Osteocyte (in vitro differentiated cells): Measurements from ENCODE around the gene PKN3. TPM values are rescaled to one million over a fixed set of nuclear protein-coding genes. Genes with fewer than 3 reads are reported as not detected.
A peak's percentile ranks its signal among the peaks of the same experiment; 100 is the strongest.

Experiments
- DNase-seq: peaks from one replicate; pipeline ENCODE4 v3.0.0; 2021; ENCODE audit warnings: mixed read lengths; ENCODE audit not compliant: unreplicated experiment; ENCODE audit errors: extremely low spot score
- H3K27ac Mint-ChIP-seq: one replicate; pipeline ENCODE4 v1.8.0; 2021; ENCODE audit warnings: mild to moderate bottlenecking, mixed read lengths; ENCODE audit not compliant: unreplicated experiment
- H3K27me3 Mint-ChIP-seq: one replicate; pipeline ENCODE4 v1.8.0; 2021; ENCODE audit warnings: mixed read lengths; ENCODE audit not compliant: unreplicated experiment
- H3K36me3 Mint-ChIP-seq: one replicate; pipeline ENCODE4 v1.8.0; 2021; ENCODE audit warnings: mixed read lengths; ENCODE audit not compliant: unreplicated experiment
- H3K4me1 Mint-ChIP-seq: one replicate; pipeline ENCODE4 v1.8.0; 2021; ENCODE audit warnings: mixed read lengths; ENCODE audit not compliant: unreplicated experiment
- H3K4me3 Mint-ChIP-seq: one replicate; pipeline ENCODE4 v1.8.0; 2021; ENCODE audit warnings: mild to moderate bottlenecking, moderate library complexity, mixed read lengths; ENCODE audit not compliant: unreplicated experiment
- H3K9me3 Mint-ChIP-seq: one replicate; pipeline ENCODE4 v1.8.0; 2021; ENCODE audit warnings: mixed read lengths; ENCODE audit not compliant: unreplicated experiment
- long read RNA-seq: library from polyadenylated mRNA; unstranded; transcript quantifications from one replicate; pipeline ENCODE4 v2.0.0, GENCODE V29; 2021
- total RNA-seq: library from RNA; stranded (reverse); gene quantifications from 2 replicates; pipeline ENCODE4 v1.2.1, GENCODE V29; 2021
- TF ChIP-seq, protein P1 (sequence below): fragments of 200-600 bp; sonication (generic); IDR thresholded peaks from 2 replicates; pipeline ENCODE4 v1.5.0; 2021; ENCODE audit warnings: antibody characterized with exemption, mild to moderate bottlenecking, moderate library complexity

The PKN3 gene
- total RNA-seq: 7.5 and 8.0 TPM in 2 replicates
- long read RNA-seq, partial matches to known transcripts: 0 of 1 reads
- long read RNA-seq, other reads (novel, unspliced or antisense): 1 of 1 reads

DNA sequence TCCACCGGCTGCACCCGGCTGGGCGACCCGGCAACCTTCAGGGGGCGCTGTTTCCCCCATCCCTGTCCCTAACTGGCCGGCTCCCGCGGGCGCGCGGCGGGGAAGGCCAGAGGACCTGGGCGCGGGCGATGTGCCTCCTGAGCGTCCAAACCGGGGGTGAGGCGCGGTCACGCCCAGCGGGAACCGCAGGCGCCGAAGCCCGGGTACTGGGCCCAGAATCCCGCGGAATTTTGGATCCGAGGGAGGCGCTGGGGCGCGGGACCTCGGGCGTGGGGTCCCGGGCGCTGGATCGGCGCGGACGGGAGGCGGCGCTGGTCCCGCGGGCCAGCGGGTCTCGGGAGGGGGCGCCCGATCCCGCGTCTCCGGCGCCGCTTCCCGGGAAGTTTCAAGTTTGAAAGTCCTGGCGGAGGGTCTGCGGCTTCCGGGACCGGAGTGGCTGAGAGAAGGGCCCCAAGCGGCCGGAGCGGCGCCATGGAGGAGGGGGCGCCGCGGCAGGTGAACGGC, at the start of gene PKN3:
Gene PKN3 (plus strand): TSS at position 59 of the 504 bp plus-strand sequence. CDS start 413 bp downstream, at position 472.
- H3K4me3 Mint-ChIP-seq: peak within 1 kb of the TSS; percentile 80
- no peaks in the 10 kb centered on the region for H3K27me3 Mint-ChIP-seq
- H3K36me3 Mint-ChIP-seq: no peaks in the 10 kb centered on the region
- peak within 1 kb of the TSS; percentile 75 for H3K27ac Mint-ChIP-seq
- DNase-seq: peak; percentile 97
- TF ChIP-seq, protein P1, sequence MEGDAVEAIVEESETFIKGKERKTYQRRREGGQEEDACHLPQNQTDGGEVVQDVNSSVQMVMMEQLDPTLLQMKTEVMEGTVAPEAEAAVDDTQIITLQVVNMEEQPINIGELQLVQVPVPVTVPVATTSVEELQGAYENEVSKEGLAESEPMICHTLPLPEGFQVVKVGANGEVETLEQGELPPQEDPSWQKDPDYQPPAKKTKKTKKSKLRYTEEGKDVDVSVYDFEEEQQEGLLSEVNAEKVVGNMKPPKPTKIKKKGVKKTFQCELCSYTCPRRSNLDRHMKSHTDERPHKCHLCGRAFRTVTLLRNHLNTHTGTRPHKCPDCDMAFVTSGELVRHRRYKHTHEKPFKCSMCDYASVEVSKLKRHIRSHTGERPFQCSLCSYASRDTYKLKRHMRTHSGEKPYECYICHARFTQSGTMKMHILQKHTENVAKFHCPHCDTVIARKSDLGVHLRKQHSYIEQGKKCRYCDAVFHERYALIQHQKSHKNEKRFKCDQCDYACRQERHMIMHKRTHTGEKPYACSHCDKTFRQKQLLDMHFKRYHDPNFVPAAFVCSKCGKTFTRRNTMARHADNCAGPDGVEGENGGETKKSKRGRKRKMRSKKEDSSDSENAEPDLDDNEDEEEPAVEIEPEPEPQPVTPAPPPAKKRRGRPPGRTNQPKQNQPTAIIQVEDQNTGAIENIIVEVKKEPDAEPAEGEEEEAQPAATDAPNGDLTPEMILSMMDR: peak; percentile 96
- H3K9me3 Mint-ChIP-seq: no peaks in the 10 kb centered on the region
- H3K4me1 Mint-ChIP-seq: peaks cover 13% of the 10 kb centered on the region

DNA sequence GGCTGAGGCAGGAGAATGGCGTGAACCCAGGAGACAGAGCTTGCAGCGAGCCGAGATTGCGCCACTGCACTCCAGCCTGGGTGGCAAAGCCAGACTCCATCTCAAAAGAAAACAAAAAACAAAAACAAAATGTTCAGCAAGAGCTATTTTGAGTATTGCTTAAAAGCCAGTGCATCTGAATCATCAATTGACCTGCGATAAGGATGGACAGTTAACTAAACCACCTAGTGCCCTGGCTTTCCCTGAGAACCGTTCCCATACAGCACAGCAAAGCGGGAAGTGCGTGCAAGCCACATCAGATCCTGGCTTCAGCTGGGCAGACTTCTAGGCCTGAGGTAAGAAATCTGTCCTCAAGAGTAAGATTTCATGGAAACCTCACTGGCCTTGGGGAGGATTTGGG, 48.4 kb upstream of the PKN3 start:
- DNase-seq: no peak
- Mint-ChIP-seq H3K9me3 (no peaks in the 10 kb centered on the region), H3K36me3 (peaks cover 5% of the 10 kb centered on the region), H3K27me3 (no peaks in the 10 kb centered on the region), H3K27ac (no peak overlapping the region), H3K4me1 (peaks cover 25% of the 10 kb centered on the region), H3K4me3 (no peak overlapping the region)
- TF ChIP-seq, protein P1: no peak

DNA sequence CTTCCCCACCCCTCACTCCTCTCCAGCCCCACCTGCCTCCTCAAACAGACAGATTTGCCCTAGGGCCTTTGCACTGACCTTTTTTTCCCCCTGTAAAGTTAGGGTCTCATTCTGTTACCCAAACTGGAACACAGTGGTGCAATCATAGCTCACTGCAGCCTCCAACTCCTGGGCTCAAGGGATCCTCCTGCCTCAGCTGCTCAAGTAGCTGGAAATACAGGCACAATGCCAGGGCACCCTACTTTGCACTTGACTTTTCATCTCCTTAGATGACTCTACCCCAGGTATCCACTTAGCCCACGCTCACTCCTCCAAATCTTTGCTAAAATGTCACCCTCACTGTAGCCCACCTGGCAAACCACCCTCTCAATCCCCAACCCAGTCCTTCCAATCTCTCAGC, 47.8 kb upstream of the PKN3 start:
- Mint-ChIP-seq H3K36me3 (peaks cover 5% of the 10 kb centered on the region), H3K4me1 (peaks cover 20% of the 10 kb centered on the region), H3K4me3 (peak overlapping the region; percentile 62), H3K27me3 (no peaks in the 10 kb centered on the region), H3K27ac (no peak overlapping the region), H3K9me3 (no peaks in the 10 kb centered on the region)
- TF ChIP-seq, protein P1: no peak
- no peak for DNase-seq

GRCh38 chr9:128656416-128657343, 45.6 kb upstream of the PKN3 start, which contains the start of gene DYNC2I2:
TSS of gene DYNC2I2 (minus strand) at chr9:128656847. CDS start at chr9:128656726, 121 bp downstream.
- no peaks in the 10 kb centered on the region for H3K9me3 Mint-ChIP-seq
- TF ChIP-seq, protein P1: no peak
- peak within 1 kb of the TSS; percentile 85 for H3K4me3 Mint-ChIP-seq
- H3K27me3 Mint-ChIP-seq: no peaks in the 10 kb centered on the region
- peak within 1 kb of the TSS; percentile 100 for H3K27ac Mint-ChIP-seq
- H3K36me3 Mint-ChIP-seq: peaks cover 5% of the 10 kb centered on the region
- peak; percentile 97 for DNase-seq
- peaks cover 20% of the 10 kb centered on the region for H3K4me1 Mint-ChIP-seq

DNA sequence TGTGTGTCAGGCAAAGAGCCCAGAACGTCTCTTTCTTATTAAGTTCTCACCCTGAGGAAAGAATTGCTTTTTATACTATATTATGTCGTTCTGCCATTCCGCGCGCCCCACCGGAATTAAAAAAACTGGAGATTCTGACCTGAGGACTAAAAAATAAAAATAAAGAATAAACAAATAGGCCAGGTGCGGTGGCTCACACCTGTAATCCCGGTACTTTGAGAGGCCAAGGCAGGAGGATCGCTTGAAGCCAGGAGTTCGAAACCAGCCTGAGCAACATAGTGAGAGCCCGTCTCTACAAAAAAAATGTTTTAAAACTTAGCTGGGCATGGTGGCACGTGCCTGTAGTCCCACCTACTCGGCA, 45.0 kb upstream of the PKN3 start:
- no peak for DNase-seq
- H3K4me1 Mint-ChIP-seq: peaks cover 20% of the 10 kb centered on the region
- H3K4me3 Mint-ChIP-seq: peak overlapping the region; percentile 85
- H3K36me3 Mint-ChIP-seq: peaks cover 5% of the 10 kb centered on the region
- peak overlapping the region; percentile 100 for H3K27ac Mint-ChIP-seq
- H3K27me3 Mint-ChIP-seq: no peaks in the 10 kb centered on the region
- H3K9me3 Mint-ChIP-seq: no peaks in the 10 kb centered on the region
- TF ChIP-seq, protein P1: no peak
